CD14-positive monocyte (primary cell): ENCODE results near the gene NCOA7. TPM values are rescaled to one million over a fixed set of nuclear protein-coding genes. Genes with fewer than 3 reads are reported as not detected.

Source experiments
- DNase-seq, 3 donors: peaks; one replicate each; pipeline ENCODE4 v3.0.0-alpha.2; 2011 to 2022
- H2AFZ ChIP-seq: 2 replicates; pipeline ENCODE4 v1.6.0; 2012; ENCODE audit warnings: mild to moderate bottlenecking, low read depth, low read length, inconsistent platforms; ENCODE audit not compliant: insufficient read depth, poor library complexity, severe bottlenecking
- H3K27ac ChIP-seq, 2 donors: 1 replicate in 1 of 2; 2 replicates in 1 of 2; pipeline ENCODE4 v1.5.1; 2012 to 2013; ENCODE audit warnings: low read length in 2 of 2, control low read depth in 1 of 2, inconsistent platforms in 1 of 2, low read depth in 1 of 2, mild to moderate bottlenecking in 1 of 2
- H3K27me3 ChIP-seq, 2 donors: one replicate each; pipeline versions ENCODE4 v1.6.0 to v1.6.1; 2011 to 2013; ENCODE audit warnings: low read length in 2 of 2; ENCODE audit not compliant: control insufficient read depth in 2 of 2, insufficient read depth in 2 of 2
- H3K36me3 ChIP-seq, 2 donors: replicated peaks in 1 of 2; 1 replicate in 1 of 2; 2 replicates in 1 of 2; pipeline versions ENCODE4 v1.5.1 to v1.6.1; 2012 to 2013; ENCODE audit warnings: low read length in 2 of 2, control low read depth in 1 of 2, inconsistent platforms in 1 of 2, mild to moderate bottlenecking in 1 of 2; ENCODE audit not compliant: insufficient read depth in 2 of 2, control insufficient read depth in 1 of 2
- H3K4me1 ChIP-seq, 2 donors: 1 replicate in 1 of 2; 2 replicates in 1 of 2; pipeline versions ENCODE4 v1.5.1 to v1.6.1; 2012 to 2013; ENCODE audit warnings: low read length in 2 of 2, control low read depth in 1 of 2, inconsistent platforms in 1 of 2, mild to moderate bottlenecking in 1 of 2, moderate library complexity in 1 of 2; ENCODE audit not compliant: insufficient read depth in 2 of 2, control insufficient read depth in 1 of 2
- H3K4me2 ChIP-seq: replicated peaks from 2 replicates; pipeline ENCODE3; 2012; ENCODE audit warnings: low read length, moderate library complexity, mild to moderate bottlenecking; ENCODE audit not compliant: poor library complexity, severe bottlenecking; ENCODE audit errors: extremely low read depth
- H3K4me3 ChIP-seq, 3 experiments: fragments of 200-600 bp in 1 of 3; sonication (generic) in 1 of 3; replicated peaks in 1 of 3; 1 replicate in 2 of 3; 2 replicates in 1 of 3; pipeline ENCODE4 v1.5.1; 2011 to 2013; ENCODE audit warnings: low read length in 3 of 3, mild to moderate bottlenecking in 3 of 3, control low read depth in 2 of 3, low read depth in 2 of 3, inconsistent platforms in 1 of 3, moderate library complexity in 1 of 3
- H3K79me2 ChIP-seq: 2 replicates; pipeline ENCODE4 v1.6.0; 2012; ENCODE audit warnings: mild to moderate bottlenecking, control low read depth, inconsistent platforms, low read length, moderate library complexity; ENCODE audit not compliant: insufficient read depth
- H3K9ac ChIP-seq: 2 replicates; pipeline ENCODE4 v1.6.0; 2017; ENCODE audit warnings: low read length, mild to moderate bottlenecking; ENCODE audit not compliant: insufficient read depth, poor library complexity, severe bottlenecking
- H3K9me3 ChIP-seq, 2 donors: replicated peaks in 1 of 2; 1 replicate in 1 of 2; 2 replicates in 1 of 2; pipeline versions ENCODE4 v1.5.1 to v1.6.1; 2012 to 2013; ENCODE audit warnings: low read length in 2 of 2, control low read depth in 1 of 2; ENCODE audit not compliant: control insufficient read depth in 1 of 2, insufficient read depth in 1 of 2
- H4K20me1 ChIP-seq: 2 replicates; pipeline ENCODE4 v1.6.0; 2012; ENCODE audit warnings: mild to moderate bottlenecking, low read length, control low read depth, moderate library complexity; ENCODE audit not compliant: insufficient read depth
- H3K27ac Mint-ChIP-seq, 7 donors: one replicate each; pipeline ENCODE4 v1.8.0; 2020; ENCODE audit warnings: mild to moderate bottlenecking in 7 of 7, mixed read lengths in 7 of 7, moderate library complexity in 6 of 7, inconsistent platforms in 2 of 7
- H3K27me3 Mint-ChIP-seq, 3 donors: one replicate each; pipeline ENCODE4 v1.8.0; 2021 to 2022; ENCODE audit warnings: low read depth in 3 of 3, mild to moderate bottlenecking in 3 of 3, mixed read lengths in 3 of 3, moderate library complexity in 3 of 3, inconsistent platforms in 1 of 3
- H3K36me3 Mint-ChIP-seq, 2 donors: one replicate each; pipeline ENCODE4 v1.8.0; 2020; ENCODE audit warnings: mixed read lengths in 2 of 2, inconsistent platforms in 1 of 2, mild to moderate bottlenecking in 1 of 2
- H3K4me1 Mint-ChIP-seq: one replicate; pipeline ENCODE4 v1.8.0; 2020; ENCODE audit warnings: mild to moderate bottlenecking, mixed read lengths
- H3K4me3 Mint-ChIP-seq, 2 donors: one replicate each; pipeline ENCODE4 v1.8.0; 2020; ENCODE audit warnings: mild to moderate bottlenecking in 2 of 2, mixed read lengths in 2 of 2, moderate library complexity in 1 of 2
- H3K9me3 Mint-ChIP-seq, 7 donors: one replicate each; pipeline ENCODE4 v1.8.0; 2020 to 2022; ENCODE audit warnings: mixed read lengths in 7 of 7, mild to moderate bottlenecking in 6 of 7, moderate library complexity in 6 of 7, inconsistent platforms in 2 of 7
- CTCF ChIP-seq: fragments of 200-600 bp; IDR thresholded peaks from one replicate; pipeline ENCODE4 v1.8.0; 2022; ENCODE audit warnings: antibody characterized with exemption, mild to moderate bottlenecking
- WGBS: methylation state at CpG from one replicate; pipeline ENCODE4 v1.1.5; 2013; ENCODE audit warnings: missing lambda C conversion rate; ENCODE audit not compliant: insufficient coverage; 5-methylcytosine and 5-hydroxymethylcytosine counted together
- intact Hi-C, 2 donors: fragments of 100-400 bp; cut with micrococcal nuclease; formaldehyde crosslinking; loops; one replicate each; pipeline versions ENCODE4 v1.15.0 to v1.15.1; 2023
- polyA plus RNA-seq, 3 donors: library from polyadenylated mRNA; depleted of rRNA in 1 of 3; unstranded in 2 of 3; stranded (reverse) in 1 of 3; fragments of 300-500 nt in 2 of 3; fragments of >200 nt in 1 of 3; fragmentation: Illumina TruSeq in 2 of 3; gene quantifications; 1 replicate in 2 of 3; 2 replicates in 1 of 3; pipeline ENCODE4 v1.2.3, GENCODE V29; 2012 to 2021

The NCOA7 gene
- polyA plus RNA-seq, 3 donors = 8.3 to 21.9 (median 11.2) TPM

GRCh38 chr6:125809570-125810170 is 18.9 kb downstream of the NCOA7 start:
- no peaks in the 10 kb centered on the region for H3K9me3 ChIP-seq
- intact Hi-C loops = no loop called here
- 63% methylated on average over 2 of the region's 3 CpGs for WGBS
- no peak overlapping the region for H3K4me2 ChIP-seq
- peaks cover 5 to 8% of the 10 kb centered on the region in 2 donors for H3K36me3 Mint-ChIP-seq
- no peak for TF ChIP-seq CTCF
- H2AFZ ChIP-seq = no peak overlapping the region
- H3K27ac ChIP-seq = no peak overlapping the region
- DNase-seq = no peak
- H3K4me3 Mint-ChIP-seq = no peak overlapping the region
- no peaks in the 10 kb centered on the region for H4K20me1 ChIP-seq
- H3K27ac Mint-ChIP-seq = no peak overlapping the region
- H3K27me3 ChIP-seq = no peaks in the 10 kb centered on the region
- H3K4me1 ChIP-seq = peaks cover 23 to 32% of the 10 kb centered on the region in 2 donors
- H3K36me3 ChIP-seq = no peaks in the 10 kb centered on the region
- H3K27me3 Mint-ChIP-seq = peaks cover 0 to 2% (median 0%) of the 10 kb centered on the region in 3 donors
- H3K4me3 ChIP-seq = no peak overlapping the region
- H3K9ac ChIP-seq = no peak overlapping the region
- peaks cover 49% of the 10 kb centered on the region for H3K4me1 Mint-ChIP-seq
- H3K9me3 Mint-ChIP-seq = peaks cover 0 to 3% (median 0%) of the 10 kb centered on the region in 7 donors
- H3K79me2 ChIP-seq = peaks cover 45% of the 10 kb centered on the region

GRCh38 chr6:125810445-125810844 is 19.7 kb downstream of the NCOA7 start:
- no peaks in the 10 kb centered on the region for H3K36me3 ChIP-seq
- H3K4me3 ChIP-seq = no peak overlapping the region
- Mint-ChIP-seq H3K27ac (no peak overlapping the region), H3K9me3 (peaks cover 0 to 3% (median 0%) of the 10 kb centered on the region in 7 donors), H3K27me3 (peaks cover 0 to 2% (median 0%) of the 10 kb centered on the region in 3 donors), H3K36me3 (peaks cover 5 to 8% of the 10 kb centered on the region in 2 donors), H3K4me1 (peaks cover 55% of the 10 kb centered on the region), H3K4me3 (no peak overlapping the region)
- no peaks in the 10 kb centered on the region for H3K27me3 ChIP-seq
- no peak overlapping the region for H3K27ac ChIP-seq
- no CpG with 5 or more reads among the region's 1 CpG for WGBS
- peaks cover 42% of the 10 kb centered on the region for H3K79me2 ChIP-seq
- no peaks in the 10 kb centered on the region for H4K20me1 ChIP-seq
- no peak overlapping the region for H3K9ac ChIP-seq
- no peak for TF ChIP-seq CTCF
- H3K4me2 ChIP-seq = no peak overlapping the region
- no peaks in the 10 kb centered on the region for H3K9me3 ChIP-seq
- intact Hi-C loops = no loop called here
- DNase-seq = no peak
- H3K4me1 ChIP-seq = peaks cover 25 to 40% of the 10 kb centered on the region in 2 donors
- no peak overlapping the region for H2AFZ ChIP-seq
